Measurements from ENCODE around the gene KANSL1. TPM values are rescaled to one million over a fixed set of nuclear protein-coding genes. Genes with fewer than 3 reads are reported as not detected.
A peak's percentile ranks its signal among the peaks of the same experiment; 100 is the strongest.

KANSL1 gene
- total and polyA plus RNA-seq, 2 of the 4 experiments (the other 2 are of a cell fraction): 19.1 to 49.6 TPM

- no peak overlapping the region for H3K23ac ChIP-seq (ENCODE audit: low read depth, low read length)
- no peaks in the 10 kb centered on the region for H3K36me3 ChIP-seq (ENCODE audit: control insufficient read depth, insufficient read depth, low read length)
- no peak overlapping the region for H3K14ac ChIP-seq (replicated peaks; ENCODE audit: low read depth, low read length)
- ATAC-seq (ENCODE audit: low read depth) (no peak), DNase-seq (no peak)
- peaks cover 20 to 84% of the 10 kb centered on the region in 2 experiments for H3K79me1 ChIP-seq (ENCODE audit: low read depth in 1 of 2, low read length in 2 of 2)
- no peak overlapping the region for H2BK5ac ChIP-seq (ENCODE audit: low read depth, low read length, poor library complexity, severe bottlenecking)
- H4K91ac ChIP-seq (ENCODE audit: insufficient read depth, low read depth, low read length): no peak overlapping the region
- H3K9me3 ChIP-seq (ENCODE audit: control insufficient read depth, insufficient read depth, low read length): no peaks in the 10 kb centered on the region
- dilution Hi-C loops (cut with HindIII; ENCODE audit: low sequenced_read_pairs, unreplicated experiment) (no loop called here), in situ Hi-C loops (cut with MboI; ENCODE audit: low sequenced_read_pairs) (no loop called here), intact Hi-C loops (cut with micrococcal nuclease) (no loop called here)
- H3K4me3 ChIP-seq (ENCODE audit: insufficient read depth, low read depth, low read length): no peak overlapping the region
- no peak overlapping the region for H4K8ac ChIP-seq (ENCODE audit: low read depth in 2 of 2, low read length in 2 of 2)
- H3K4me2 ChIP-seq (ENCODE audit: low read depth, low read length): no peak overlapping the region
- TF ChIP-seq POLR2A (IDR thresholded peaks at IDR 0.05; ENCODE audit: low read depth, low read length) (no peak), FOS (IDR thresholded peaks at IDR 0.05; ENCODE audit: low read depth, low read length) (no peak), CEBPB (IDR thresholded peaks at IDR 0.05; ENCODE audit: low read depth, low read length) (0 out of 2 replicates have a peak, but pooled peaks have one; percentile 40), MAZ (IDR thresholded peaks at IDR 0.05; ENCODE audit: borderline replicate concordance, low read depth, low read length) (no peak), SMC3 (IDR thresholded peaks at IDR 0.05; ENCODE audit: low read depth, low read length) (no peak), ELK1 (IDR thresholded peaks at IDR 0.05; ENCODE audit: borderline replicate concordance, low read depth, low read length) (no peak), CHD1 (IDR thresholded peaks at IDR 0.05; ENCODE audit: low read depth, low read length) (no peak)
- H3K18ac ChIP-seq (ENCODE audit: low read depth, low read length): no peak overlapping the region
- H2BK15ac ChIP-seq (ENCODE audit: low read depth, low read length): no peak overlapping the region
- H3K56ac ChIP-seq (ENCODE audit: extremely low read depth, insufficient read depth, low read length): no peak overlapping the region
- peaks cover 18% of the 10 kb centered on the region for H3K9me1 ChIP-seq (ENCODE audit: insufficient read depth, low read length)
- no CpG with 5 or more reads among the region's 4 CpGs for WGBS, 2 experiments (ENCODE audit: extremely low coverage in 2 of 2, insufficient read length in 1 of 2)
- H2AK5ac ChIP-seq (ENCODE audit: low read depth, low read length): no peak overlapping the region
- POLR2A ChIA-PET (ENCODE audit: unreplicated experiment): no interaction called here
- no peak overlapping the region for H3K4ac ChIP-seq (ENCODE audit: low read depth, low read length)
- H2BK120ac ChIP-seq (ENCODE audit: low read depth, low read length): no peak overlapping the region
- no peak overlapping the region for H2BK20ac ChIP-seq (ENCODE audit: low read depth, low read length)
- no peak overlapping the region for H3K27ac ChIP-seq (ENCODE audit: insufficient read depth, low read length)
- no peak overlapping the region for H2AK9ac ChIP-seq (replicated peaks; ENCODE audit: low read depth, low read length, poor library complexity)
- no peaks in the 10 kb centered on the region for H3K27me3 ChIP-seq (ENCODE audit: control insufficient read depth, insufficient read depth, low read length)
- CTCF ChIA-PET: no interaction called here
- no peak overlapping the region for H3K9ac ChIP-seq (ENCODE audit: low read depth, low read length)
- H4K20me1 ChIP-seq (ENCODE audit: insufficient read depth, low read length): peaks cover 95% of the 10 kb centered on the region
- no TSS peak for BruUV-seq (replicated peaks)
- no peak overlapping the region for H2AFZ ChIP-seq (replicated peaks; ENCODE audit: low read length, poor library complexity)
- no peak overlapping the region for H4K5ac ChIP-seq (ENCODE audit: low read depth, low read length)
- H3K4me1 ChIP-seq (ENCODE audit: control insufficient read depth, insufficient read depth, low read length): peaks cover 2% of the 10 kb centered on the region; the same call in 1 of the 2 replicates
These were observed 84.6 kb downstream of the KANSL1 start for GRCh38 chr17:46108550-46109110.

Data from IMR-90 (cell line).